Measurements from ENCODE around the gene ERC2.

DNA sequence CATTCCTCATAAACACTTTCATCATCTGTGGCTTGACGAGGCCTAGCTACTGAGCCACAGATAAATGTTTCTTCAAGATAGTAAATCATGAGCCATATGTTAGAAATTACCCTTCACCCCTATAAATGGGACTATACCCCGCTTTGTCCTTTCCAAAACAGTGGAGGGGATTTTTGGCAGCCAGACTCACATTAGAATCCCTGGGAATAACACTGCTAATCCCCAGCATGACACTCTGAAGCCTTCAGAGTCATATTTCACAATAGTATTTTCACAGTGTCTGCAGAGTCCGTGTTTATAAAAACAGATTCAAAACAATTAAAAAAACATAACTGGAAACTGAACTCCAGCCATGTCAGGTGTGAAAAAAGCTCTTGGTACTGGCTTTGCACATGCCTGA, 271.6 kb downstream of the ERC2 start:
- TF ChIP-seq, protein P1, sequence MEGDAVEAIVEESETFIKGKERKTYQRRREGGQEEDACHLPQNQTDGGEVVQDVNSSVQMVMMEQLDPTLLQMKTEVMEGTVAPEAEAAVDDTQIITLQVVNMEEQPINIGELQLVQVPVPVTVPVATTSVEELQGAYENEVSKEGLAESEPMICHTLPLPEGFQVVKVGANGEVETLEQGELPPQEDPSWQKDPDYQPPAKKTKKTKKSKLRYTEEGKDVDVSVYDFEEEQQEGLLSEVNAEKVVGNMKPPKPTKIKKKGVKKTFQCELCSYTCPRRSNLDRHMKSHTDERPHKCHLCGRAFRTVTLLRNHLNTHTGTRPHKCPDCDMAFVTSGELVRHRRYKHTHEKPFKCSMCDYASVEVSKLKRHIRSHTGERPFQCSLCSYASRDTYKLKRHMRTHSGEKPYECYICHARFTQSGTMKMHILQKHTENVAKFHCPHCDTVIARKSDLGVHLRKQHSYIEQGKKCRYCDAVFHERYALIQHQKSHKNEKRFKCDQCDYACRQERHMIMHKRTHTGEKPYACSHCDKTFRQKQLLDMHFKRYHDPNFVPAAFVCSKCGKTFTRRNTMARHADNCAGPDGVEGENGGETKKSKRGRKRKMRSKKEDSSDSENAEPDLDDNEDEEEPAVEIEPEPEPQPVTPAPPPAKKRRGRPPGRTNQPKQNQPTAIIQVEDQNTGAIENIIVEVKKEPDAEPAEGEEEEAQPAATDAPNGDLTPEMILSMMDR (IDR thresholded peaks at IDR 0.05; ENCODE audit: low read length): no peak
- no peak for TF ChIP-seq EZH2 (IDR thresholded peaks at IDR 0.05; ENCODE audit: borderline replicate concordance, low read length)
